Transverse colon (tissue), 3 donors: Measurements from ENCODE around the gene SP9.

Experiments used
- CTCF ChIP-seq, 5 experiments: fragments of 200-600 bp in 3 of 5; fragments of 450-650 bp in 2 of 5; sonication (generic) in 3 of 5; IDR thresholded peaks; 1 replicate in 2 of 5; 2 replicates in 3 of 5; pipeline ENCODE4 v1.5.1; 2016 to 2017; ENCODE audit warnings: antibody characterized with exemption in 5 of 5, inconsistent platforms in 3 of 5, mild to moderate bottlenecking in 2 of 5, moderate library complexity in 1 of 5
- POLR2A ChIP-seq: fragments of 450-650 bp; IDR thresholded peaks from one replicate; pipeline ENCODE4 v1.6.1; 2016; ENCODE audit warnings: antibody characterized with exemption, mild to moderate bottlenecking, moderate library complexity

GRCh38 chr2:174356347-174356746 lies 21.6 kb downstream of the SP9 start:
- no peak for TF ChIP-seq POLR2A
- no peak for TF ChIP-seq CTCF (IDR thresholded peaks at IDR 0.05)
